Measurements from ENCODE around the gene UNC13C.

- TF ChIP-seq CTCF (IDR thresholded peaks at IDR 0.05) (no peak), POLR2AphosphoS5 (IDR thresholded peaks at IDR 0.05; ENCODE audit: insufficient read depth in 1 of 2, low read depth in 1 of 2) (no peak), POLR2A (IDR thresholded peaks at IDR 0.05) (no peak)
Measured at GRCh38 chr15:54547491-54547890, 569.2 kb downstream of the UNC13C start.

All from vagina (tissue), 2 donors.